K562 (cell line): ENCODE data around the gene SMAD7. TPM values are rescaled to one million over a fixed set of nuclear protein-coding genes. Genes with fewer than 3 reads are reported as not detected.

Experiments
- CCAR2 ChIP-seq: fragments of 200-400 bp; formaldehyde crosslinking; IDR thresholded peaks from 2 replicates; pipeline ENCODE4 v1.6.1; 2017; ENCODE audit warnings: mild to moderate bottlenecking, low read depth, low read length
- CTBP1 ChIP-seq: fragments of 450-650 bp; IDR thresholded peaks from 2 replicates; pipeline ENCODE4 v1.6.1; 2016; ENCODE audit warnings: borderline replicate concordance
- CTCF ChIP-seq, 3 experiments: IDR thresholded peaks in 2 of 3; conservative IDR thresholded peaks in 1 of 3; 2 replicates each; pipeline ENCODE4 v1.5.1; 2011 to 2012; ENCODE audit warnings: low read length in 3 of 3, mild to moderate bottlenecking in 3 of 3, control low read depth in 2 of 3, improper control_type of control experiment in 1 of 3, inconsistent platforms in 1 of 3, low read depth in 1 of 3, mixed read lengths in 1 of 3, moderate library complexity in 1 of 3; ENCODE audit not compliant: insufficient read depth in 2 of 3
- CXXC5 ChIP-seq: fragments of 250-450 bp; sonication (Bioruptor Pico); IDR thresholded peaks from 2 replicates; pipeline ENCODE4 v1.8.0; 2022; ENCODE audit warnings: inconsistent platforms, mild to moderate bottlenecking, moderate library complexity
- DLX4 ChIP-seq: fragments of 250-450 bp; sonication (Bioruptor Pico); IDR thresholded peaks from 2 replicates; pipeline ENCODE4 v1.6.1; 2021; ENCODE audit warnings: mild to moderate bottlenecking
- HDGF ChIP-seq: fragments of 450-650 bp; IDR thresholded peaks from 2 replicates; pipeline ENCODE4 v1.6.1; 2016
- HMGN3 ChIP-seq: IDR thresholded peaks from 2 replicates; pipeline ENCODE4 v1.6.1; 2011; ENCODE audit warnings: borderline replicate concordance, low read depth, mild to moderate bottlenecking, mixed read lengths, low read length; ENCODE audit not compliant: insufficient read length; ENCODE audit errors: extremely low read depth
- OTX1 ChIP-seq: fragments of 450-650 bp; formaldehyde crosslinking; IDR thresholded peaks from 2 replicates; pipeline ENCODE4 v1.4.0; 2022; ENCODE audit warnings: mild to moderate bottlenecking
- PHF8 ChIP-seq: fragments of 200-600 bp; sonication (generic); IDR thresholded peaks from 2 replicates; pipeline ENCODE4 v1.6.1; 2012; ENCODE audit warnings: mixed run types, mild to moderate bottlenecking, inconsistent platforms, low read length, moderate library complexity, borderline replicate concordance
- POLR2G ChIP-seq: fragments of 200-400 bp; formaldehyde crosslinking; IDR thresholded peaks from 2 replicates; pipeline ENCODE4 v1.6.1; 2017; ENCODE audit warnings: low read depth, mild to moderate bottlenecking, antibody characterized with exemption, low read length, moderate library complexity
- UBTF ChIP-seq, 2 experiments: IDR thresholded peaks; 2 replicates each; pipeline ENCODE4 v1.6.1; 2012; ENCODE audit warnings: improper control_type of control experiment in 2 of 2, low read depth in 2 of 2, low read length in 2 of 2, borderline replicate concordance in 1 of 2
- ZBTB11 ChIP-seq, 3 experiments: fragments of 200-800 bp in 1 of 3; fragments of 250-450 bp in 1 of 3; fragments of 450-650 bp in 1 of 3; sonication (Bioruptor Pico) in 1 of 3; sonication (Bioruptor generic) in 1 of 3; formaldehyde crosslinking in 1 of 3; IDR thresholded peaks; 2 replicates each; pipeline versions ENCODE4 v1.6.1 to v1.8.0; 2016 to 2022; ENCODE audit warnings: mild to moderate bottlenecking in 2 of 3, missing genetic modification characterization in 2 of 3, missing compliant biosample characterization in 1 of 3, moderate library complexity in 1 of 3
- ZNF263 ChIP-seq: sonication (generic); formaldehyde crosslinking; IDR thresholded peaks from 2 replicates; pipeline ENCODE4 v1.8.0; 2022; ENCODE audit warnings: mild to moderate bottlenecking, missing genetic modification reagents, borderline replicate concordance
- ZNF57 ChIP-seq: fragments of 450-650 bp; formaldehyde crosslinking; IDR thresholded peaks from 2 replicates; pipeline ENCODE4 v1.4.0; 2020; ENCODE audit warnings: mild to moderate bottlenecking, moderate library complexity
- ZNF740 ChIP-seq, 3 experiments: fragments of 200-800 bp in 1 of 3; sonication (Bioruptor generic) in 1 of 3; sonication (generic) in 1 of 3; formaldehyde crosslinking in 1 of 3; IDR thresholded peaks; 2 replicates each; pipeline versions ENCODE4 v1.6.1 to v1.8.0; 2016 to 2022; ENCODE audit warnings: mild to moderate bottlenecking in 2 of 3, missing compliant biosample characterization in 2 of 3, missing genetic modification characterization in 2 of 3, missing genetic modification reagents in 1 of 3
- polyA plus RNA-seq, 8 experiments: library from polyadenylated mRNA; depleted of rRNA in 4 of 8; stranded (reverse) in 5 of 8; unstranded in 3 of 8; fragments of >200 nt; fragmentation: Nextera tagmentation in 2 of 8; fragmentation: Illumina TruSeq in 1 of 8; extraction: Ambion mirVana in 2 of 8; extraction: Trizol in 1 of 8; gene quantifications; 2 replicates each; pipeline versions ENCODE4 v1.2.1 to v1.2.3, GENCODE V29; 2011 to 2014; ENCODE audit warnings: inconsistent platforms in 1 of 8, missing spikeins in 1 of 8
- total RNA-seq, 7 experiments: library from RNA; depleted of rRNA in 6 of 7; stranded (reverse); fragments of >200 nt in 6 of 7; fragmentation: Illumina TruSeq in 2 of 7; extraction: Trizol in 2 of 7; gene quantifications; 2 replicates each; pipeline versions ENCODE4 v1.2.1 to v1.2.3, GENCODE V29; 2011 to 2021; ENCODE audit warnings: low replicate concordance in 1 of 7

The SMAD7 gene
- total and polyA plus RNA-seq, 9 of the 15 experiments (the other 6 are each of a cell fraction or from before 2014, with no cell fraction given), result 0.13 to 3.0 (median 1.6) TPM

- TF ChIP-seq ZNF740 (CRISPR knock-in tag; IDR thresholded peaks at IDR 0.05) (peak; percentile 66), ZNF740 (tag; IDR thresholded peaks at IDR 0.05) (peak in 1 of 2 experiments; percentile 82; a peak in 2 of 4 replicates), POLR2G (peak; percentile 76), UBTF (IDR thresholded peaks at IDR 0.05; ENCODE audit: borderline replicate concordance in 1 of 2, low read depth in 2 of 2, low read length in 2 of 2) (peak; percentile 80 to 83; a peak in 1 of 4 replicates), HMGN3 (peak; percentile 23), CCAR2 (no peak), HDGF (no peak), OTX1 (CRISPR knock-in tag) (no peak), ZNF263 (CRISPR knock-in tag) (no peak), ZNF57 (no peak), CXXC5 (CRISPR knock-in tag) (peak; percentile 63), DLX4 (CRISPR knock-in tag) (no peak), CTCF (IDR thresholded peaks at IDR 0.05 in 2 of 3, conservative IDR thresholded peaks at IDR 0.05 in 1 of 3; ENCODE audit: insufficient read depth in 2 of 3, low read depth in 1 of 3, low read length in 3 of 3) (peak in 1 of 3 experiments; percentile 39; a peak in 1 of 6 replicates), PHF8 (peak; percentile 28; the same call in 1 of the 2 replicates), CTBP1 (peak; percentile 83), ZBTB11 (CRISPR knock-in tag; IDR thresholded peaks at IDR 0.05) (peak in 1 of 3 experiments; percentile 41; a peak in 1 of 6 replicates)
Measured at GRCh38 chr18:48951448-48952286, 902 bp upstream of the SMAD7 start (continued).
